Measurements from ENCODE around the gene ASAP2.

Gene ASAP2

DNA sequence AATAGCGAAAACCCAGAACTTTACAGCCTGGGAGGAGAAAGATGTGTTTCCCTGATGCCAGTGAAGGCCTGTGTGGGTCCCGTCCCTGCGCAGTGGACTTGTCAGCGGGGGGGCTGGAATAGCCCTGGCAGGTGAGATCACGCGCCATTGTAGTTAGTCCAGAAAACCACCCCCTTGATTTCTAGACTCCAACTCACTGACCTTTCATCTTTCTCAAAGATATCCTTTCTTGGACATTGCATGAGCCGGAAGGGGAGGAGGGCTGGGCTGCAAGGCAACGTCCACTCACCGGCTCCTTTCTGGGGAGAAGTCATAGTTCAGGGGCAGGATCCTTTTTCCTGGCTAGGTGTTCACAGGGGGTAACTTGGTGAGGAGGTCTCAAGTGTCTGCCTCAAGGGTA lies 22.3 kb upstream of the ASAP2 start:
- DNase-seq = no peak

GRCh38 chr2:9187620-9188214 lies 18.9 kb upstream of the ASAP2 start:
- no peak for DNase-seq

- no peak for DNase-seq
Observed at GRCh38 chr2:9188823-9189222, 17.8 kb upstream of the ASAP2 start.

- no peak for DNase-seq
Observed at GRCh38 chr2:9189901-9190300, 16.7 kb upstream of the ASAP2 start.

DNA sequence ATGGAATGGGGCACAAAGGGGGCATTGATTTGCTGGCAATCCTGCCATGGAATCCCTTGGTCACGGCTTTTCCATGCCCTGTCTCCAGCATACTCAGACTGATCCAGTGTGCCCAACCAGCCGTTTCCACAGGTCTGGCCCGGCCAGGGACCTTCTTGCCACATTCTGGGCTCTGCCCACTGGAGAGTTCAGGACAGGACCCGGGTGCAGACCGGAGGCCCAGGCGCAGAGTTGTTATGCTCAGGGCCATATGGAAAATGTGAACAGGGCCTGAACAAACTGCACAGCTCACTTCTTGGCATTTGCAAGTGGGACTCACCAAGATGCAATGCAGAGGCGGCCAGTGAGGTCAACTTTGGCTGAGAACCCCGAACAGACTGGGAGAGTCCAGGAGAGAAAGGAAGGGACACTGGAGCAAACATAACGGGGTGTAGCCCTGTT lies 15.6 kb upstream of the ASAP2 start:
- no peak for DNase-seq

GRCh38 chr2:9192712-9193111 lies 13.9 kb upstream of the ASAP2 start:
- DNase-seq = no peak

DNA sequence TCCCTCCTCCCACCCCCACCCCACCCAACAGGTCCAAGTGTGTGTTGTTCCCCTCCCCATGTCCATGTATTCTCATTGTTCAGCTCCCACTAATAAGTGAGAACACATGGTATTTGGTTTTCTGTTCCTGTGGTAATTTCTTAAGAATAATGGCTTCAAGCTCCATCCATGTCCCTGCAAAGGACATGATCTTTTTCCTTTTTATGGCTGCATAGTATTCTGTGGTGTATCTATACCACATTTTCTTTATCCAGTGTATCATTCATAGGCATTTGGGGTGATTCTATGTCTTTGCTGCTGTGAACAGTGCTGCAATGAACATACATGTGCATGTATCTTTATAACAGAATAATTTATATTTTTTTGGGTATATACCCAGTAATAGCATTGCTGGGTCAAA lies 12.3 kb upstream of the ASAP2 start:
- no peak for DNase-seq

DNA sequence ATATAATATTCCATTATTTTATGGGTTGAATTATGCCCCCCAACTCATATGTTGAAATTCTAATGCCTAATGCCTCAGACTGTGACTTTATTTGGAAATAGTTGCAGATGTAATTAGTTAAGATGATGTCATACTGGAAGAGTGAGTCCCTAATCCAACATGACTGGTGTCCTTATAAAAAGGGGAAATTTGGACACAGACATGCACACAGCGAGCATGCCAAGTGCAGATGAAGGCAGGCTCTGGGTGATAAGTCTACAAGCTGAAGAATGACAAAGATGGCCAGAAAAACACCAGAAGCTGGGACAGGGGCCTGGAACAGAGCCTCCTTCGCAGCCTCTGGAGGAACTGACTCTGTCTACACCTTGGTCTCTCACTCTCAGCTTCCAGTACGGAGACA lies 10.0 kb upstream of the ASAP2 start:
- DNase-seq = no peak

DNA sequence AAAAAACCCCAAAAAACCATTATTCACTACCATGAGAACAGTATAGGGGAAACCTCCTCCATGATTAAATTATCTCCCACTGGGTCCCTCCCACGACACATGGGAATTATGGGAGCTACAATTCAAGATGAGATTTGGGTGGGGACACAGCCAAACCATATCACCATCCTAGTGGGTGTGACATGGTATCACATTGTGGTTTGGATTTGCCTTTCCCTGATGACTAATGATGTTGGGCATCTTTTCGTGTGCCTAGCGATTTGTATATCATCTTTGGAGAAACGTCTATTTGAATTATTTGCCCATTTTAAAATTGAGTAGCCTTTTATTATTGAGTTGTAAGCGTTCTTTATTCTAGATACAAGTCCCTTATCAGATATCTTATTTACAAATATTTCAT lies 8.7 kb upstream of the ASAP2 start:
- DNase-seq = no peak

- no peak for DNase-seq
Observed at GRCh38 chr2:9199716-9200632, 6.6 kb upstream of the ASAP2 start.

DNA sequence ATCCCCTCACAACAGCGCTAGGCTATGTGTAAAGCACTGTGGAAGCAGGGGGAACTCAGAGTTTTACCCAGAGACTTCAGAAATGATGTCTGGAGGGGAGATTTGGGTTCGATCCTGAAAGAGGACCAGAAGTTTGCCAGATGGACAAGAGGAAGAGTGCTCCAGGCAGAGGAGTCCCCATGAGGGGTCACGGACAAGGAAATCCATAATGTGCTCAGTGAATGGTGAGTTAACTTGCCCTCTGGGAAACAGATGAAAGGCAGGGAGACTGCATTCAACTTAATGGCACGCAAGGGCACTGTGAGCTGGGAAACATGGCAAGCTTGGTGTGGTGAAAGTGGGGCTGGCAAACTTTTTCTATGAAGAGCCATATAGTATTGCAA lies 6.0 kb upstream of the ASAP2 start:
- no peak for DNase-seq

DNA sequence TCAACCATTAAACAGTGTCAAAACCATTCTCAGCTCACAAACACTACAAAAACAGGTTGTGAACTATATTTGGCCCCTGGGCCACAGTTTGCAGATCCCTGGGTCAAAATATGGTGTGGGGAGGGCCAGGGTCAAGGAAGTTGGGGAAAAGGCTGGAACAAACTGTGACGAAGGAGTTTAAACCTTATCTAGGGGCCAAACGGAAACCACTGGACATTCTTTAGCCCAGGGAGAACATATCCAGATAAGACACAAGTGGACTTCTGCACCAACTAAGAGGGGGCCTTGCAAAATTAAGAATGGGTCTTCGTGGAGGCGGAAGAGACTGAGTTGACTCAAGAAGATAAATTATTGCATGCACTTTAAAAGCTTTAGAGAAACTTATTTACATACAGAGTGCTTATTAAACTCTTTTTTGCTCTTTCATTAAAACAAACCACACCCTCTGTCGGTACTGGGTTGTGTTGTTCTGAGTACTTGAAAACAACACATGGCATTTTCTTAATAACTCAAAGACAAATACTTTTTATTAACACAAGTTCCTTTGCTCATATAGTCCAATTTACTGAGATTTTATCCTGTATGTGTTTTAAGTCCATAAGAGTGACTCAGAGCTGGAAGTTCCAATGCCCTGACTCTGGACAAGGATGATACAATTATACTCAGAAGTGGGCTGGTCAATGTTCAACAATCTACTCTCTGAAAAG lies 5.3 kb upstream of the ASAP2 start:
- no peak for DNase-seq

- DNase-seq = no peak
Observed at GRCh38 chr2:9203006-9203405, 3.6 kb upstream of the ASAP2 start.

- no peak for DNase-seq
Observed at GRCh38 chr2:9203876-9204275, 2.7 kb upstream of the ASAP2 start.

GRCh38 chr2:9204939-9205338 lies 1.7 kb upstream of the ASAP2 start:
- DNase-seq = no peak

- DNase-seq = no peak
Observed at GRCh38 chr2:9205486-9205885, 1.1 kb upstream of the ASAP2 start.

- DNase-seq = peak; percentile 35
Observed at GRCh38 chr2:9206991-9207640, 504 bp downstream of the ASAP2 start.

DNA sequence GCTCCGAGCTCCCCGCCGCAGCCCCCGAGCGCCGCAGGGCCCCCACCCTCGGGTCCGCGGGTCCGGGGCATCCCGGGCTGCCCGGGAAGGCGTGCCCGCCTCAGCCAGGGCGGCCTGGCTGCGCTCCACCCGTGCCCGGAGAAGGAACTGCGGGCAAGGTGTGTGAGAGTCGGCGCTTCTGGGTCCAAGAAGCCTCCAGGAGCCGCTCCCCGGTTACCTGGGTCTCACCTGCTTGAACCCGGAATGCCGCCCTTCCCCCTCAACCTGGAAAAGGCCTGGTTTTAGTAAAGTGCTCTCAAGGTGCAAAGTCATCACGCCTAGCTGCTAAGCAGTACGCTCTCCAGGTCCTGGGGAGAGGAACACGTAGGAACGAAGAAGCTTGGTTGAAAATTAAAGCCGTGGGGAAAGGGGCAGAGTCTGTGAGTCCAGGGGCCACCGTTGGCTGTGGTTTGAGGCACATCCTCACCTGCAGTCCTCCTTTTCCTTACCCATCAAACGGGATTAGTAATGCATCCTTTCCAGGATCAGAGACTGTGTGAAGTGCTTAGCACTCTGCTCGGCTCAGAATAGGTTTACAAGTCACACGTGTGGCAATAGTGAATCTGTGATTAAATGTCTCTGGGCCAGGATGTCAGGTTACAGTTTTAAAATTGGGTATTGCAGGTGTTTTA lies 1.2 kb downstream of the ASAP2 start:
- DNase-seq = no peak

DNA sequence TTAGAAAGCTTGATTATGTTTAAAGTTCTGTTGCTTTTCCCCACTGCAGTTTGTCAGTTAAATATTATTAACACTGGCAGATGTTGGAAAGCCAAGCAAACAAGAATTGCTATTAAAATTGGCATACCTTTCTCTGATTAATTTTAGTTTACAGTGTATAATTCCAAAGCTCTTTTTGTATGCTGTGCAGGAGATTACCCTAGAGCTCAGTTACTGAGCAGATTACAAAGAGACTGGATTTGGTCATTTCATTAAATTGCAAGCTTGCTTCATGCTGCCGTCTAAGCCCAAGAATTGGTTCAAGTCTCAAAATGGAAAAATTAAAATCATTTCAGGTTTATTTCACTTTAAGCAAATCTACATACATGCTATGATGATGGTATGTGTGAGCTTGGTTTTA lies 2.3 kb downstream of the ASAP2 start:
- DNase-seq = no peak

DNA sequence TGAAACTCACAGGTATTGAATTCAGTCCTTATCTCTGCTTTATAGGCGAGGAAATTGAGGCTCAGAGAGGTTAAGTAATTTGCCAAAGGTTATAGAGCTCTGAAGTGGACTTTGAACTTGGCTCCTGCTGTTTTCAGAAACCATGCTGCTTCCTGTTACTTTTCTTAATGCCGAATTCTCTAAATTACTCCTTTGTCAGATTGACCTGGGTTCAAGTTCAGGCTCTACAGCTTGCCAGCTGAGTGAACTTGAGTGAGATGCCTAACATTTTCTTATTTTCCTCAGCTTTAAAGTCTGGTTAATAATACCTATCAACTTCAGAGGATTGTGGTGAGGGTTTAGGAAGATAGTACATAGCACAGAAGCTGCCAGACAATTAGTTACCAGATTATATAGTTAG lies 3.4 kb downstream of the ASAP2 start:
- no peak for DNase-seq

DNA sequence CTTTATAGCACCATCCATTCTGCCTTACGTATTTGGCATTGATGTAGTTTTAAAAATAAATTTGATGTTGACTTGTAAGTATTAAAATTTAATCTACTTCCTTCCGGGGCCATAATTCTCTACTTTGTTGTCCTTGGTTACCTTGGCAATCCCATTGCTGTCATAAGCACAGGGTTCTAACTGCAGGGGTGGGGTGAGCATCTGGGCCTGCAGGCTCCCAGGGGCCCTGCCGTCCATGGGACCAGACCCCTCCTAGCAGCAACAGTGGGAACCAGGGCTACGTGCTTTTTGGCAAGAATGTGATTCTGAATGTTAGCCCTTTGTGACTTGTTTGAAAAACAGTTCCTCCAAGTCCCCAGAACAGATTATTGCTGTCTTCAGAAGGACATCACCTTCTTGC lies 4.9 kb downstream of the ASAP2 start:
- DNase-seq = no peak

DNA sequence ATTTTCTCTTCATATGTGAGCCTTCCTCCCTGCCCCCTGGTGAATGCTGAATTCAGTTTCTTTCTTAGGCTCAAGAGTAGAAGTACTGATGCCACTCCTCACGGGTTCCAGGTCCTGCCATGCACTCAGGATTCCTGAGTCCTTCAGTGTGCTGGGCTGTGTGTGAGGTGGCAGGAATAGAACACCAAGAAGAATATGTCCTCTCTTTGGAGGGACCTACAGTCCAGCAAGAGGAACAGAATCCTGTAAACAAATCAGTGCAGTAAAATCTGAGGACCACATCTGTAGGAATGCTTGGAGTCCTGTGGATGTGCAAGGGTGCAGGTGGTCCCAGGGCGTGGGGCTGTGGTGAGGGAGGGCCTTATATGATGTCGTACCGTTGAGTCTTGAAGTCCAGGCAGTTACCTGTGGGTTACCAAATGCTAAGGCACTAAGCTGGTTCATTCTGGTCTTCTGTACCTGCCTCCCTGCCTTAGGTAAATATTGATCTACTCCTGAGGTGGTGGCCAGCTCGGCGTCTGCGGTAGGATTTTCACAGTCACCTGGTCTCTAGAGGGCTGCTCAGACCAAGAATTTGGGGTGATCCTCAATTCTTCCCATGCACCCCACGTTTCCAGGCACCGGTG lies 5.5 kb downstream of the ASAP2 start:
- no peak for DNase-seq

Data from activated CD4-positive, CD25-positive, alpha-beta regulatory T cell treated with anti-CD3 and anti-CD28 coated beads, Interleukin-2, amount 50 U/mL, for 72 hours (primary cell).